Coronary artery (tissue), 2 donors: Measurements from ENCODE around the gene RAD51B.
A peak's percentile ranks its signal among the peaks of the same experiment; 100 is the strongest.

Source experiments
- DNase-seq: peaks from one replicate; pipeline ENCODE4 v3.0.0-alpha.2; 2017; ENCODE audit warnings: low spot score
- H3K27ac ChIP-seq, 2 donors: fragments of 200-600 bp; sonication (generic); one replicate each; pipeline ENCODE4 v1.5.1; 2016 to 2019
- H3K4me3 ChIP-seq: fragments of 200-600 bp; sonication (generic); 2 replicates; pipeline ENCODE4 v1.5.1; 2016; ENCODE audit warnings: mild to moderate bottlenecking, moderate library complexity
- CTCF ChIP-seq: fragments of 200-600 bp; sonication (generic); IDR thresholded peaks from one replicate; pipeline ENCODE4 v1.5.1; 2019; ENCODE audit warnings: antibody characterized with exemption

The RAD51B gene

GRCh38 chr14:68625366-68626090, 805.9 kb downstream of the RAD51B start:
- no peak overlapping the region for H3K4me3 ChIP-seq
- H3K27ac ChIP-seq, result peak overlapping the region; percentile 69 to 86
- no peak for TF ChIP-seq CTCF
- DNase-seq, result peak; percentile 54

- no peak for TF ChIP-seq CTCF
- DNase-seq, result no peak
- peak overlapping the region; percentile 69 to 86 for H3K27ac ChIP-seq
- H3K4me3 ChIP-seq, result no peak overlapping the region
Measured at GRCh38 chr14:68626386-68626785, 806.8 kb downstream of the RAD51B start.

GRCh38 chr14:68627050-68627867, 807.7 kb downstream of the RAD51B start:
- Histone ChIP-seq H3K27ac (peak overlapping the region; percentile 69 to 86), H3K4me3 (peak overlapping the region; percentile 34)
- DNase-seq, result peak; percentile 64
- TF ChIP-seq CTCF, result no peak

GRCh38 chr14:68627868-68628604, 808.5 kb downstream of the RAD51B start:
- Histone ChIP-seq H3K4me3 (peak overlapping the region; percentile 27), H3K27ac (peak overlapping the region; percentile 69 to 86)
- DNase-seq, result peak; percentile 49
- TF ChIP-seq CTCF, result no peak

- Histone ChIP-seq H3K4me3 (peak overlapping the region; percentile 27), H3K27ac (peak overlapping the region in 1 of 2 donors; percentile 86)
- no peak for TF ChIP-seq CTCF
- DNase-seq, result peak; percentile 68
Measured at GRCh38 chr14:68628605-68629310, 809.2 kb downstream of the RAD51B start.

- Histone ChIP-seq H3K27ac (peak overlapping the region; percentile 28 to 43), H3K4me3 (no peak overlapping the region)
- peak; percentile 58 for DNase-seq
- no peak for TF ChIP-seq CTCF
Measured at GRCh38 chr14:68630081-68630571, 810.5 kb downstream of the RAD51B start.
